H1 (cell line): ENCODE measurements around the gene TADA1. TPM values are rescaled to one million over a fixed set of nuclear protein-coding genes. Genes with fewer than 3 reads are reported as not detected.

Experiments
- CTCF ChIA-PET: fragments of 300-600 bp; sonication (Branson Sonifier 250); formaldehyde crosslinking; loops from one replicate; lab custom pipeline; 2021; ENCODE audit not compliant: partially characterized antibody; lab: Charles Lee
- POLR2A ChIA-PET: fragments of 300-600 bp; sonication (Branson Sonifier 250); formaldehyde crosslinking; loops from one replicate; lab custom pipeline; 2021; ENCODE audit warnings: inconsistent platforms; ENCODE audit not compliant: partially characterized antibody; lab: Charles Lee
- DNase-seq, 2 experiments: peaks; one replicate each; pipeline versions ENCODE4 v3.0.0 to v3.0.0-alpha.2; 2010 to 2022; ENCODE audit warnings: low spot score in 2 of 2, low read depth in 1 of 2, mixed read lengths in 1 of 2
- FAIRE-seq: peaks from 2 replicates; lab custom pipeline; 2011; peaks lifted over from hg19 to GRCh38; lab: Jason Lieb, UNC
- H2AFZ ChIP-seq: 2 replicates; pipeline ENCODE4 v1.8.1; 2012; ENCODE audit warnings: low read length, inconsistent platforms
- H2AK5ac ChIP-seq: 2 replicates; pipeline ENCODE4 v1.6.1; 2013; ENCODE audit warnings: low read depth, low read length
- H2BK120ac ChIP-seq: replicated peaks from 2 replicates; pipeline ENCODE3; 2013; ENCODE audit warnings: low read depth, low read length, inconsistent platforms
- H2BK12ac ChIP-seq: 2 replicates; pipeline ENCODE4 v1.6.1; 2013; ENCODE audit warnings: low read depth, low read length
- H2BK15ac ChIP-seq: 2 replicates; pipeline ENCODE4 v1.6.1; 2013; ENCODE audit warnings: low read length
- H2BK20ac ChIP-seq: 2 replicates; pipeline ENCODE4 v1.6.1; 2013; ENCODE audit warnings: low read length
- H2BK5ac ChIP-seq: 2 replicates; pipeline ENCODE4 v1.6.1; 2013; ENCODE audit warnings: low read depth, low read length
- H3K14ac ChIP-seq: 2 replicates; pipeline ENCODE4 v1.6.1; 2013; ENCODE audit warnings: inconsistent platforms; ENCODE audit not compliant: insufficient read length
- H3K18ac ChIP-seq: 2 replicates; pipeline ENCODE4 v1.6.1; 2013; ENCODE audit warnings: low read length; ENCODE audit errors: extremely low read depth
- H3K23ac ChIP-seq: 2 replicates; pipeline ENCODE4 v1.6.1; 2013; ENCODE audit warnings: inconsistent platforms; ENCODE audit not compliant: insufficient read length
- H3K23me2 ChIP-seq: 2 replicates; pipeline ENCODE4 v1.6.1; 2013; ENCODE audit warnings: low read depth, low read length
- H3K27ac ChIP-seq: 2 replicates; pipeline ENCODE4 v1.6.1; 2011; ENCODE audit warnings: low read depth, low read length, inconsistent platforms
- H3K27me3 ChIP-seq, 4 experiments: replicated peaks in 1 of 4; 1 replicate in 1 of 4; 2 replicates in 3 of 4; pipeline versions ENCODE4 v1.6.1 to v1.8.1; 2011 to 2013; ENCODE audit warnings: low read length in 3 of 4, mild to moderate bottlenecking in 3 of 4, inconsistent platforms in 2 of 4, mixed read lengths in 2 of 4, moderate library complexity in 1 of 4; ENCODE audit not compliant: control insufficient read depth in 3 of 4, insufficient read depth in 3 of 4; ENCODE audit errors: extremely low read depth in 1 of 4
- H3K36me3 ChIP-seq, 4 experiments: 2 replicates each; pipeline versions ENCODE4 v1.6.1 to v1.8.1; 2011 to 2013; ENCODE audit warnings: mild to moderate bottlenecking in 4 of 4, low read length in 3 of 4, moderate library complexity in 2 of 4, control low read depth in 1 of 4, inconsistent platforms in 1 of 4; ENCODE audit not compliant: insufficient read depth in 4 of 4, control insufficient read depth in 2 of 4
- H3K4ac ChIP-seq: replicated peaks from 2 replicates; pipeline ENCODE3; 2013; ENCODE audit warnings: low read length, low read depth, mixed read lengths, inconsistent platforms; ENCODE audit not compliant: insufficient read length
- H3K4me1 ChIP-seq, 4 experiments: replicated peaks in 1 of 4; 1 replicate in 1 of 4; 2 replicates in 3 of 4; pipeline versions ENCODE4 v1.6.1 to v1.8.1; 2011 to 2013; ENCODE audit warnings: low read length in 3 of 4, inconsistent platforms in 2 of 4, mixed read lengths in 1 of 4; ENCODE audit not compliant: insufficient read depth in 4 of 4, control insufficient read depth in 3 of 4
- H3K4me2 ChIP-seq, 2 experiments: 2 replicates each; pipeline versions ENCODE4 v1.6.1 to v1.8.1; 2011 to 2013; ENCODE audit warnings: low read depth in 2 of 2, low read length in 2 of 2, control low read depth in 1 of 2, inconsistent platforms in 1 of 2, mild to moderate bottlenecking in 1 of 2; ENCODE audit not compliant: insufficient read depth in 1 of 2
- H3K4me3 ChIP-seq, 4 experiments: fragments of 200-600, 300-600 bp in 1 of 4; sonication (generic), shearing (Covaris generic), sonication (Bioruptor Twin) in 1 of 4; 2 replicates each; pipeline versions ENCODE4 v1.5.1 to v1.8.1; 2011 to 2016; ENCODE audit warnings: low read length in 4 of 4, low read depth in 3 of 4, control low read depth in 2 of 4, inconsistent platforms in 2 of 4, mild to moderate bottlenecking in 2 of 4, mixed read lengths in 1 of 4, moderate library complexity in 1 of 4; ENCODE audit not compliant: insufficient read depth in 2 of 4; ENCODE audit errors: extremely low read depth in 1 of 4
- H3K56ac ChIP-seq: replicated peaks from 2 replicates; pipeline ENCODE3; 2013; ENCODE audit warnings: low read depth, mild to moderate bottlenecking, mixed read lengths, low read length, inconsistent platforms; ENCODE audit not compliant: insufficient read length
- H3K79me1 ChIP-seq: 2 replicates; pipeline ENCODE4 v1.6.1; 2013; ENCODE audit warnings: low read depth, low read length, control low read depth
- H3K79me2 ChIP-seq, 2 experiments: 2 replicates each; pipeline versions ENCODE4 v1.6.1 to v1.8.1; 2012 to 2013; ENCODE audit warnings: low read length in 2 of 2, mild to moderate bottlenecking in 2 of 2, inconsistent platforms in 1 of 2; ENCODE audit not compliant: insufficient read depth in 2 of 2, control insufficient read depth in 1 of 2
- H3K9ac ChIP-seq, 4 experiments: replicated peaks in 1 of 4; 1 replicate in 1 of 4; 2 replicates in 3 of 4; pipeline versions ENCODE4 v1.6.1 to v1.8.1; 2011 to 2013; ENCODE audit warnings: low read depth in 3 of 4, low read length in 3 of 4, control low read depth in 2 of 4, mild to moderate bottlenecking in 2 of 4, moderate library complexity in 2 of 4, inconsistent platforms in 1 of 4; ENCODE audit errors: extremely low read depth in 1 of 4
- H3K9me3 ChIP-seq, 2 experiments: 2 replicates each; pipeline versions ENCODE4 v1.6.1 to v1.8.1; 2012 to 2013; ENCODE audit warnings: mild to moderate bottlenecking in 2 of 2, moderate library complexity in 2 of 2, control low read depth in 1 of 2, inconsistent platforms in 1 of 2, low read depth in 1 of 2, low read length in 1 of 2, mixed read lengths in 1 of 2; ENCODE audit not compliant: insufficient read depth in 2 of 2
- H4K20me1 ChIP-seq, 2 experiments: replicated peaks in 1 of 2; 2 replicates each; pipeline versions ENCODE3 to v1.8.1; 2011 to 2013; ENCODE audit warnings: inconsistent platforms in 2 of 2, low read length in 2 of 2, mild to moderate bottlenecking in 1 of 2; ENCODE audit not compliant: insufficient read depth in 2 of 2, control insufficient read depth in 1 of 2
- H4K5ac ChIP-seq: 2 replicates; pipeline ENCODE4 v1.6.1; 2013; ENCODE audit warnings: low read length, low read depth, mixed read lengths, inconsistent platforms; ENCODE audit not compliant: insufficient read length
- H4K8ac ChIP-seq: 2 replicates; pipeline ENCODE4 v1.8.0; 2013; ENCODE audit warnings: mild to moderate bottlenecking, moderate library complexity, low read length, inconsistent platforms; ENCODE audit not compliant: insufficient read depth; ENCODE audit errors: extremely low read depth
- H4K91ac ChIP-seq: replicated peaks from 2 replicates; pipeline ENCODE3; 2013; ENCODE audit warnings: low read length, mixed read lengths, inconsistent platforms; ENCODE audit not compliant: insufficient read length
- CTCF ChIP-seq, 3 experiments: IDR thresholded peaks; 1 replicate in 2 of 3; 2 replicates in 1 of 3; pipeline versions ENCODE4 v1.5.1 to v1.6.1; 2011; ENCODE audit warnings: low read length in 3 of 3, mild to moderate bottlenecking in 3 of 3, inconsistent platforms in 2 of 3, low read depth in 1 of 3, moderate library complexity in 1 of 3; ENCODE audit not compliant: insufficient read depth in 1 of 3; ENCODE audit errors: control extremely low read depth in 1 of 3
- EGR1 ChIP-seq: IDR thresholded peaks from 2 replicates; pipeline ENCODE4 v1.6.1; 2011; ENCODE audit warnings: low read depth, low read length, borderline replicate concordance
- KDM1A ChIP-seq: fragments of 200-600, 300-600 bp; sonication (generic); IDR thresholded peaks from 2 replicates; pipeline ENCODE4 v1.7.1; 2016; ENCODE audit warnings: mild to moderate bottlenecking, low read length, borderline replicate concordance
- MAFK ChIP-seq: IDR thresholded peaks from 2 replicates; pipeline ENCODE4 v1.6.1; 2012; ENCODE audit warnings: low read depth, mild to moderate bottlenecking, improper control_type of control experiment, low read length
- PHF8 ChIP-seq: fragments of 200-600 bp; sonication (generic); conservative IDR thresholded peaks from 2 replicates; pipeline ENCODE4 v1.7.1; 2012; ENCODE audit warnings: low read depth, mild to moderate bottlenecking, inconsistent platforms, low read length, moderate library complexity
- RXRA ChIP-seq: IDR thresholded peaks from 2 replicates; pipeline ENCODE4 v1.6.1; 2011; ENCODE audit warnings: low read depth, mild to moderate bottlenecking, low read length, moderate library complexity; ENCODE audit not compliant: insufficient read depth
- polyA plus RNA-seq, 7 experiments: library from polyadenylated mRNA; depleted of rRNA in 3 of 7; stranded (reverse) in 5 of 7; unstranded in 2 of 7; fragments of >200 nt in 5 of 7; fragments of 200-250 nt in 2 of 7; gene quantifications; 1 replicate in 5 of 7; 2 replicates in 1 of 7; 4 replicates in 1 of 7; pipeline versions ENCODE4 v1.2.1 to v1.2.3, GENCODE V29; 2011 to 2013; ENCODE audit warnings: missing spikeins in 2 of 7, mixed read lengths in 2 of 7
- total RNA-seq: library from RNA; stranded (reverse); fragmentation: NEBNext Ultra II Directional; extraction: Animal tissue kit (Norgen Biotek cat#: 25700); gene quantifications from 2 replicates; pipeline ENCODE4 v1.2.1, GENCODE V29; 2021

Gene TADA1
- total and polyA plus RNA-seq, 2 of the 8 experiments (the other 6 are each of a cell fraction or from before 2014, with no cell fraction given) = 21.1 to 23.6 TPM

GRCh38 chr1:166827426-166827825 lies 48.6 kb downstream of the TADA1 start:
- H2BK5ac ChIP-seq = no peak overlapping the region
- H4K20me1 ChIP-seq = no peaks in the 10 kb centered on the region
- POLR2A ChIA-PET = interaction anchor here (2.0 kb wide), 1 partner anchor 12 kb away, joined by 6 read pairs; the partner anchor contains the start of gene POGK
- FAIRE-seq = no peak
- H2BK15ac ChIP-seq = no peak overlapping the region
- DNase-seq = no peak
- no peak overlapping the region for H3K4me2 ChIP-seq
- no peak overlapping the region for H2AK5ac ChIP-seq
- no peaks in the 10 kb centered on the region for H3K36me3 ChIP-seq
- no peak overlapping the region for H4K91ac ChIP-seq
- no peaks in the 10 kb centered on the region for H3K79me1 ChIP-seq
- H2BK20ac ChIP-seq = no peak overlapping the region
- no peak overlapping the region for H3K23ac ChIP-seq
- H4K8ac ChIP-seq = no peak overlapping the region
- H2BK120ac ChIP-seq = no peak overlapping the region
- no peak overlapping the region for H3K18ac ChIP-seq
- TF ChIP-seq CTCF (IDR thresholded peaks at IDR 0.05; ENCODE audit: control extremely low read depth in 1 of 3, insufficient read depth in 1 of 3, low read depth in 1 of 3, low read length in 3 of 3) = no peak
- no peak for TF ChIP-seq MAFK
- TF ChIP-seq EGR1 = no peak
- no peak for TF ChIP-seq RXRA
- no peak for TF ChIP-seq KDM1A
- TF ChIP-seq PHF8 = no peak
- H3K14ac ChIP-seq = no peak overlapping the region
- H3K23me2 ChIP-seq = no peaks in the 10 kb centered on the region
- no peaks in the 10 kb centered on the region for H3K79me2 ChIP-seq
- H4K5ac ChIP-seq = no peak overlapping the region
- H3K4ac ChIP-seq = no peak overlapping the region
- H2AFZ ChIP-seq = no peak overlapping the region
- H2BK12ac ChIP-seq = no peak overlapping the region
- H3K9ac ChIP-seq = no peak overlapping the region
- no peaks in the 10 kb centered on the region for H3K4me1 ChIP-seq
- CTCF ChIA-PET = no interaction called here
- H3K56ac ChIP-seq = no peak overlapping the region
- H3K4me3 ChIP-seq = no peak overlapping the region
- H3K27me3 ChIP-seq = no peaks in the 10 kb centered on the region; a peak in 1 of 7 replicates
- peaks cover 6 to 9% of the 10 kb centered on the region in 2 experiments; a peak in 3 of 4 replicates for H3K9me3 ChIP-seq
- no peak overlapping the region for H3K27ac ChIP-seq
